ENCODE measurements around the gene NR6A1.

NR6A1 gene

GRCh38 chr9:124771021-124771866 lies at the start of gene NR6A1:
TSS of gene NR6A1 (minus strand) at chr9:124771311.
- TF ChIP-seq POLR2A (IDR thresholded peaks at IDR 0.05; ENCODE audit: low read length) (no peak), GATA1 (IDR thresholded peaks at IDR 0.05; ENCODE audit: low read depth, low read length) (no peak)
- peak; percentile 96 to 98 for DNase-seq

GRCh38 chr9:124818431-124819281 lies 47.5 kb upstream of the NR6A1 start:
- TF ChIP-seq GATA1 (IDR thresholded peaks at IDR 0.05; ENCODE audit: low read depth, low read length) (no peak), POLR2A (IDR thresholded peaks at IDR 0.05; ENCODE audit: low read length) (no peak)
- DNase-seq: peak in 1 of 2 experiments; percentile 19

- DNase-seq: no peak
- no peak for TF ChIP-seq POLR2A (IDR thresholded peaks at IDR 0.05; ENCODE audit: low read length)
- no peak for TF ChIP-seq GATA1 (IDR thresholded peaks at IDR 0.05; ENCODE audit: low read depth, low read length)
Measured at GRCh38 chr9:124815601-124816000, 44.5 kb upstream of the NR6A1 start.

- no peak for DNase-seq
- no peak for TF ChIP-seq POLR2A (IDR thresholded peaks at IDR 0.05; ENCODE audit: low read length)
Measured at GRCh38 chr9:124814164-124814535, 43.0 kb upstream of the NR6A1 start.

- TF ChIP-seq GATA1 (IDR thresholded peaks at IDR 0.05; ENCODE audit: low read depth, low read length): no peak
- no peak for TF ChIP-seq POLR2A (IDR thresholded peaks at IDR 0.05; ENCODE audit: low read length)
- DNase-seq: no peak
Measured at GRCh38 chr9:124813501-124814163, 42.5 kb upstream of the NR6A1 start.

GRCh38 chr9:124813041-124813440 lies 41.9 kb upstream of the NR6A1 start:
- no peak for TF ChIP-seq POLR2A (IDR thresholded peaks at IDR 0.05; ENCODE audit: low read length)
- TF ChIP-seq GATA1 (IDR thresholded peaks at IDR 0.05; ENCODE audit: low read depth, low read length): no peak

GRCh38 chr9:124812441-124812876 lies 41.3 kb upstream of the NR6A1 start:
- TF ChIP-seq GATA1 (IDR thresholded peaks at IDR 0.05; ENCODE audit: low read depth, low read length): no peak
- TF ChIP-seq POLR2A (IDR thresholded peaks at IDR 0.05; ENCODE audit: low read length): no peak
- DNase-seq: no peak

More at GRCh38 chr9:124813041-124813440, 41.9 kb upstream of the NR6A1 start:
- DNase-seq: no peak

GRCh38 chr9:124810663-124811355 lies 39.7 kb upstream of the NR6A1 start:
- no peak for DNase-seq
- TF ChIP-seq POLR2A (IDR thresholded peaks at IDR 0.05; ENCODE audit: low read length): no peak
- TF ChIP-seq GATA1 (IDR thresholded peaks at IDR 0.05; ENCODE audit: low read depth, low read length): no peak

GRCh38 chr9:124809741-124810500 lies 38.8 kb upstream of the NR6A1 start:
- TF ChIP-seq GATA1 (IDR thresholded peaks at IDR 0.05; ENCODE audit: low read depth, low read length): no peak
- TF ChIP-seq POLR2A (IDR thresholded peaks at IDR 0.05; ENCODE audit: low read length): no peak
- no peak for DNase-seq

GRCh38 chr9:124809211-124809610 lies 38.1 kb upstream of the NR6A1 start:
- TF ChIP-seq POLR2A (IDR thresholded peaks at IDR 0.05; ENCODE audit: low read length) (no peak), GATA1 (IDR thresholded peaks at IDR 0.05; ENCODE audit: low read depth, low read length) (no peak)

GRCh38 chr9:124808246-124808956 lies 37.3 kb upstream of the NR6A1 start:
- TF ChIP-seq GATA1 (IDR thresholded peaks at IDR 0.05; ENCODE audit: low read depth, low read length) (no peak), POLR2A (IDR thresholded peaks at IDR 0.05; ENCODE audit: low read length) (no peak)
- DNase-seq: no peak

More at GRCh38 chr9:124809211-124809610, 38.1 kb upstream of the NR6A1 start:
- DNase-seq: no peak

- no peak for TF ChIP-seq POLR2A (IDR thresholded peaks at IDR 0.05; ENCODE audit: low read length)
- no peak for TF ChIP-seq GATA1 (IDR thresholded peaks at IDR 0.05; ENCODE audit: low read depth, low read length)
- no peak for DNase-seq
Measured at GRCh38 chr9:124805186-124805585, 34.1 kb upstream of the NR6A1 start.
